Activated CD4-positive, alpha-beta T cell treated with anti-CD3 and anti-CD28 coated beads for 1 hour (primary cell): Measurements from ENCODE around the gene IPO13.

ENCODE experiments used
- DNase-seq: peaks from one replicate; pipeline ENCODE4 v3.0.0-alpha.2; 2020

The IPO13 gene

DNA sequence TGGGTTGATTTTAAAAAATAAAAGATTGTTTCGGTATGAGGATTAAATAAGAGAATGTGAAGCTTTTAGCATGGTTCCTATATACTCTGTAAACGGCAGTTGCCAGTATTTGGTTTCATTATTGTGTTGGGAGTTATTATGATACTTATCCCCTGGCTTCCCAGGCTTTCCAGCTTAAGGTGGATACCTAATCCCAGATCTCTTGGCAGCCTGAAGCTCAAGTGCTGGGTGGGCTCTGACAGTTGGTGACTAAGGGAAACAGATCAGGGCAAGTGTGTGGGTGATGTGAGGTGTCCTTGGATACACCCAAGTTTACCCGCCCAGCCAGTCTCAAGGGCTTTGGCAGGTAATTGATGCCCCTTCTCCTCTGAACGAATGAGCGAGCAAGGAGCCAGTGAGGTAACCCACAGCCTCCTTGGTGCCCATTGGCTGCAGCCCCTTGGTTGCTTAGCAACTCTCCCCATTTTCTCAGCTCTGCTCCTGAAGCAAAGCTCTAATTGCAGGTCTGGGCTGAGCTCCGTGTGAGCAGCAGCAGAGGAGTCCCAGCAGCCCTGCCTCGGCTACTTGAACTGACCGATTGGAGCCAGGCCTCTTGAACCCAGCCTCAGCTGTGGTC, 6.1 kb downstream of the IPO13 start:
- DNase-seq, result no peak

DNA sequence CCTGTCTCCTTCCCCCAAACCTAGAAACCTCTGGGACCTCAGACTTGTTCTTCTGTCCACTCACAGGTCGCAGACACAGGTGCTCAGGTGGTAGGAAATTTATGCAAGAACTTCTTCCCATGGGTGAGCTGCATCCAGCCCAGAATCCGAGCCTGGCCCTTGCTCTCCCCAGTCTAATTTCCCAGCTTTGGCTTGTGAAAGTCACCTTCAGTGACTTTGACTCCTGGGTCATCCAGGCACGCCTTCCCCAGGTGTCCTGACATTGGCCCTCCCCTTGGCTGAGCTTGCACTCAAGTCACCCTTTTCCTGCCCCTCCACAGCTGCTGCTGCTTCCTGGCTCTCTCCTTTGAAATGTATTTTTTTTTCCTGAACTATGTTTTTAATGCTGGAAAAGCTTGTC, 6.6 kb downstream of the IPO13 start:
- DNase-seq, result no peak

DNA sequence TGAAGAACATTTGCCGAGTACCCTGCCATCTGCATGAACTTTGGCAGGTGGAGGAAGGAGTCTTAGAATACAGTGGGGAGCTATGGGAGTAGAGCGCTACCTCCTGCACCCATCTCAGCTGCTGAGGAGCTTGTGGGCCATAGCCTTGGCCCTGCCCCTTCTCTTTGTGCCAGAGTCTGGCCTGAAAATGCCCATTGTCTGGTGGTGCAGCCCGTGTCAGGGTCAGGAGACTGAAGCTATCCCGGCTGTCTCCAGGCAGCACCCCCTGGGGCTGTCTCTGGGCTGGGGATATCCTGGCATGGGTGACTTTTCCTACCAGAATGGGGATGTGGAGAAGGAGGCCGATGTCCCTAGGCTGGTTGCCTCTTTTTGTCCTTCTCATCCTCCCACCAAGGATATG, 7.3 kb downstream of the IPO13 start:
- DNase-seq, result no peak

DNA sequence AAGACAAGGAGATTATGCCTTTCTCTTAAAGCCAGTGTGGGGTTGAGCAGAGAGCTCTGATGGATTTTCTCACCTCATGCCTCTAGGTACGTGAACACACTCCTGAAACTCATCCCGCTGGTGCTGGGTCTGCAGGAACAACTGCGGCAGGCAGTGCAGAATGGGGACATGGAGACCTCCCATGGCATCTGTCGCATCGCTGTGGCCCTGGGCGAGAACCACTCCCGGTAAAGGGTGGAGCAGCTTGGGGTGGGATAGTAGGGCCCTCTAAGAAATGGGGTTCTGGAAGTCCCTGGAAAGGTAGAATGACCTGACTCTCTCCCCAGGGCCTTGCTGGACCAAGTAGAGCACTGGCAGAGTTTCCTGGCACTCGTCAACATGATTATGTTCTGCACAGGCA, 9.5 kb downstream of the IPO13 start:
- no peak for DNase-seq

DNA sequence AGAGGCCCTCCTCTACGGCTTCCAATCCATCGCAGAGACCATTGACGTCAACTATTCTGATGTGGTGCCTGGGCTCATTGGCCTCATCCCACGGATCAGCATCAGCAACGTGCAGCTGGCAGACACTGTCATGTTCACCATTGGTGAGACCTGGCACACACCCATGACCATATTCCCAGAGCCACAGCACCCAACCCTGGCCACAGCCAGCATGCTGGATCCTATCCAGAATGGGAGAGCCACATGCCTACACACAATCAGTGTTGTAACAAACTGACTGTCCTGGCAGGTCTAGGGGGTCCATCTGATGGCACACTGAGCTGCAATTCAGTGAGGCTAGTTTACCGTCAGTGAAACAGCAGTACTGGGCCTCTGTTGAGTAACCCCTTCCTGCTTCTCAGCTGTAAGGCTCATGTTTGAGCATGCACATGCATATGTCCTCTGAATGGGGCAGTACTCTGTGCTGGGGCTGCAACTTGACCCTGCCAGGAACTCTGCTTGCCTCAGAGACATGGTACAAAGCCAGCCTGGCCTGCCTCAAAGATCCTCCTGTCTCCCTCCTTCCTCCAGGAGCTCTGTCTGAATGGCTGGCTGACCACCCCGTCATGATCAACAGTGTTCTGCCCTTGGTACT, 10.8 kb downstream of the IPO13 start:
- no peak for DNase-seq

DNA sequence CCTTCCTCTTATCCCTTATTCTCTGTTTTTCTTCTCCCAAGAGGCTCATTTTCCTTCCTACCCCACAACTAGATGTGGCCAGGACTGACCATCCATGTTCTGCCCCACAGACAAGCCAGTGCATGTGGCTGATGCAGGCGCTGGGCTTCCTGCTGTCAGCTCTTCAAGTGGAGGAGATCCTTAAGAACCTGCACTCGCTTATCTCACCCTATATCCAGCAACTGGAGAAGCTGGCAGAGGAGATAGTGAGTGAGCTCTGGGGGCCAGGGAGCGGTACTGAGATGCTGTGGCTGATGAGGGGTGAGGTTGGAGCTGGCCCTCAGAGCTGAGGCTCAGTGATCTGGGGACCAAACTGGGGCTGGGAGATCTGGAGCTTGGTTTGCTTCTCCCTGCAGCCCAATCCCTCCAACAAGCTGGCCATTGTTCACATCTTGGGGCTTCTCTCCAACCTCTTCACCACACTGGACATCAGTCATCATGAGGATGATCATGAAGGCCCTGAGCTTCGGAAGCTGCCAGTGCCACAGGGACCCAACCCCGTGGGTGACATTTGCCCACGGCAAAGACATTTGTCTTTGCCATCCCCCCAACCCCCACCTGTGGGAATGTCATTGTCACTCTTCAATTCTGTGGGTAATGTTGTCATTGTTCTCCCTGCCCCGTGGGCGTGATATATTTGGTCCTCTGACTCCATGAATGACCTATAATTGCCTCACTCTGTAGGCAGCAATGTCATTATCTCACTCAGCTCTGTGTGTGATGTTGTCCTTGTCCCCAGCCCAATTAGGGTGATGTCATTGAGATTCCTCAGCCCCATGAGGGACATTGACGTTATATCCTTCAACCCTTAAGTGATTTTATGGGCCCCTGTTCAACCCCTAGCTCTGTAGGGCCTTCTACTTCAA, 11.9 kb downstream of the IPO13 start:
- DNase-seq, result no peak

DNA sequence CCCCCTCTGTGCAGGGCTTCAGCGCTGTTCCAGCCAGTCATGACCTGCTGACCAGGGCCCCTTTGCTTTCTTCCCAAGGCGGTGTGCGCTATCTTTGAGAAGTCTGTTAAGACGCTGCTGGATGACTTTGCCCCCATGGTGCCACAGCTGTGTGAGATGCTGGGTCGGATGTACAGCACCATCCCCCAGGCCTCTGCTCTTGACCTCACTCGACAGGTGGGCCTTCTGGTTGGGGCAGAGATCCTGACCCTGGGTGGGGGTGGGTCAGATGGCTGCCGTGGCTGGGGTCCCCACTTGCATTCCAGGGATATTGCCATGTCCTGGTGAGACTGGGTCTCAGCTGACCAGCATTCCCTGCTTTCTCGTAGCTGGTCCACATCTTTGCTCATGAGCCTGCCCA, 14.0 kb downstream of the IPO13 start:
- no peak for DNase-seq

DNA sequence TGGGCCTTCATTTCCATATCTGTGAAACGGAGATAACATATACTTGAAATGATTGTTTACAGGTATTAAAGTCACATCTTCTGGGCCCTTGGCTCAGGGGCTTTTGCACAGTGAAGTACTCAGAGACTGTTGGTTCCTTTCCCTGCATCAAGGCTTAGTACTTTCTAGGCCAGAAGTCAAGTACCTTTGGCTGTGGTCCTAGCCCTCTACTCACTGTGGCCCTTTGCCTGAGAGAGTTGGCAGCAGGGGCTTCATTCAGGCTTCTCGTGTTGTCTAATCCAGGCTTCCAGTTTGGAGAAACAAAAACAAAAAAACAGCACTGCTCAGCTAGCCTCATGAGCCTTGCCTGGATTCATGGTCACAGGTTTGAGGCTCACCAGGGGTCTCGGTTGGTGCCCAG, 14.9 kb downstream of the IPO13 start:
- no peak for DNase-seq

DNA sequence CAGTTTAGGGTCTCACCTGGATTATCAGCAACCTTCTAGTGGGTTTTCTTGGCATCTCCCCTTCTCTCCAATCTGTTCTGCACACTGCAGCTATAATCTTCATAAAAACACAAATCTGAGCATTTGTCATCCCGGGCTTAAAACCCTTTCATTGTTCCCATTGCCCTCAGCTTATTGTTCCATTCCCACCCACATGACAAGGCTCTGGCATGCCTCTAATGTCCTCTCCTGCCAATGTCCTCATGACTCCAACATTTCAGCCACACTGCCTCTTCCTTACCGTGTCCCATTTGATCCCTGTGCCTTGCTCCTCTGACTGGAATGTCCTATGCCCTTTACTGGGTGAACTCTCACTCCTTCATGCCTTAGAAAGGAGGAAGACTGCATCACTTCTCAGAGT, 15.6 kb downstream of the IPO13 start:
- DNase-seq, result no peak

DNA sequence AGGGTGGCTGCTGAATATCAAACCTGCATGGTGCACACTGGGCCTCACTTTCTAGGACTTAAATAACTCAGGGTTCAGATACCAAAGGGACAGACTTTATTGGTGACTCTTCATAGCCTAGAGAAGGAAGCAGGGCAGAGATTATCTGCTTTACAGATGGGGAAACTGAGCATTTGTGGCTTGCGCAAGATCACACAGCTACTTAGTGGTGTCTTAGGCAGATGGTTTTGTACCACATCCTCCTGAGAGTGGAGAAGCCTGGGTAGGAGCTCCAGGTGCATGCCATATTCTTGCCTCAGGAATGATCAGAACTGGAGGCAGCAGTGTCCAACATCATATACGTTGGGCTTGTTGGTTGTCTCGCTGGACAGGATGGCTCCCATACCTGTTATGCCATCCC, 16.3 kb downstream of the IPO13 start:
- no peak for DNase-seq

DNA sequence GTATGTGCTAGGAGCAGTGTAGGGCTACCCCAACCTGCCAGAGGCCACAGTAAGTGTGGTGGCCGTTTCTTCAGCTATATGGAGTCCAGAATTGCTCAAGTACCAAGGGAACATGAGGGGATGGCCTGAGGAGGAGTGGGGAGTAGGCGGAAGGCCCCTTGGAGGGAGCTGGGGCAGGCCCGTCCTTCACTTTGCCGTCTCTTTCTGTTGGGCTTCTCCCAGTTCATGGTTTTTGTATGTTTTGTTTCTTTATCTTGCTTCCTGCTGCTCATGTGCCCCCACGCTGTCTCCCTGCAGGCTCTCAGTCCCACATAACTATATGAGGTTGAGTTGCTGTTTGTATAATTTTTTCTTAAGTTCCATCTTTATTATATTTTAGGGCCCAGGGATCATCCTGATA, 17.1 kb downstream of the IPO13 start:
- DNase-seq, result no peak

DNA sequence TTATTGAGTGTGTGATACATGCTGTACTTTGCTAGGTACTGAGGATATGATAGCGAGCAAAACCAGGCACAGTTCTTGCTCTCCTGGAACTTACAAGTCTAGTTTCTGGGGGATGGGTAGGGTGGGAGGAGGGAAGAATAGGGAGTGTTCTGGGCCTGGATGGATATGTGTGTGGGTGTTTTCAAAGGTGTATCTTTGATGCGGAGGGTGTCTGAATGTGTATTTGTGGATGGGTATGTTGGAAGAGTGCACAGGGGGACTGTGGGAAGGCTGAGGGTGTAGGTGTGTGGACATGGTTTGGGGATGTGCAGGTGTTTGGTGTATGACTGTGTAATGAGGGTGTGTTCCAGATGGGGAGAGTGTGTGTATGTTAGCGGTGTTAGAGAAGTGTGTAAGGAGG, 18.6 kb downstream of the IPO13 start:
- DNase-seq, result no peak

DNA sequence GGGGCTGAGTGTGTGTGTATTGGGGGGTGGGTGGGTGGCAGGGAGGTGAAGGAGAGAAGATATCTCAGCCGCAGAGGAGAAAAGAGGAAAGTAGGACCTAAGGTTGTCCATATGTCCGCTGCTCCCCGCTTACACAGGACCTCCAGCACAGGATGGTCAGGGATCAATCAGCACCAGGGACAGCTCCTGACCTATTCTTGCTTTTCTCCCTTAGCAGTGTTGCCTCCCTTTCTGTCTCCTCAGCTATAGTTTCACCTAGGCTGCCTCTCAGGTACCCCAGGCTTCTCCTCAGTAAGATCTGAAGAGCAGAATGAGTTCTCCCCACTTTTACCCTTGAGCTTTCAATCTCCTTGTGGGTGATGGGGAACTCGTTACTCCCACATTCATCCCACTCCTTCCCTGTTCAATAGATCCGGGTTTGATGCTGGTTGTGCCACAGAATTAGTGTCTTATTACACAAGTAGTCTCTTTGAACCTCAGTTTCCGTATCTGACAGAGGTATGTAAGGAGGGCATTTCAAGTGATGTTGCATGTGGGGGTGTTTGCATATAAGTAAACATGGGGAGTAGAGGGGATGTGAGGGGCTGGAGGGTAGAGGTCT, 21.7 kb downstream of the IPO13 start:
- no peak for DNase-seq

DNA sequence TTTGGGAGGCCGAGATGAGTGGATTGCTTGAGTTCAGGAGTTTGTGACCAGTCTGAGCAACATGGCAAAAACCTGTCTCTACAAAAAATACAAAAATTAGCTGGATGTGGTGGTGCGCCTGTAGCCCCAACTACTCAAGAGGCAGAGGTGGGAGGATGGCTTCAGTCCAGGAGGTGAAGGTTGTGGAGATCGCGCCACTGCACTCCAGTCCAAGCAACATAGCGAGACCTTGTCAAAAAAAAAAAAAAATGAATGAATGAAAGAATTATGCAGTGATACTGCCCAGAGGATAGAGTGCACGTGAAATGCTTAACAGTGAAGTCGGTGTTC, 22.6 kb downstream of the IPO13 start:
- no peak for DNase-seq

DNA sequence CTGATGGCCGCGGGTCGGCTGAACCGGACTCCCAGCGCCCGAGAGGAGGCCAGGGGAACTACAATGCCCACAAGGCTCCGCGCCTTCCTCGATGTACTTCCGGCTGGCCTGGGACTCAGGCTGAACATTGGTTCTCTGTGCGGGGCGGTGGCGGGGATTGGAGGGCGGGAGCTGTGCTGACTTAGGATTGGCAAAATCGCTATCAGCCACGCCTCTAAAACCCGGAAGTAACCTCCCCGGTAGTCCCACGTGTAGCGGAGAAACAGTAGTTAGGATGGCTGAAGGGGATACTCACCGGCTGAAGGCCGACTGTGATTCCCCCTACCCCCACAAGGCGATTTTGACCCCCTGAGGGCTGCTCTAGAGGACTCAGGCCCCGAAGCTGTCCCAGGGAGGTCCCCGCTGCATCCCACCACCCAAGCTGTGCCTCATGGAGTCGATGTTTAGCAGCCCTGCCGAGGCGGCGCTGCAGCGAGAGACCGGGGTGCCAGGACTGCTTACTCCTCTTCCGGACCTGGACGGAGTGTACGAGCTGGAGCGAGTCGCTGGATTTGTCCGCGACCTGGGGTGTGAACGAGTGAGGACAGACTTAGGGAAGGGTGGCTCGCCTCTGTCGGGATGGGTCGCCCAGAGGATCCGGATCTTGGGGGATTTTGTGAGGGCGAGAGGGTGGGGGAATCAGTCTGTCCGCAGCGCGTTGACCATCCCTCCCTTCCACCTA, 23.2 kb downstream of the IPO13 start, which contains the start of gene DPH2:
Gene DPH2, plus strand, starts transcription at position 265 of the 721 bp plus-strand sequence. Its CDS starts 166 bp downstream, at position 431.
- DNase-seq, result peak; percentile 90

DNA sequence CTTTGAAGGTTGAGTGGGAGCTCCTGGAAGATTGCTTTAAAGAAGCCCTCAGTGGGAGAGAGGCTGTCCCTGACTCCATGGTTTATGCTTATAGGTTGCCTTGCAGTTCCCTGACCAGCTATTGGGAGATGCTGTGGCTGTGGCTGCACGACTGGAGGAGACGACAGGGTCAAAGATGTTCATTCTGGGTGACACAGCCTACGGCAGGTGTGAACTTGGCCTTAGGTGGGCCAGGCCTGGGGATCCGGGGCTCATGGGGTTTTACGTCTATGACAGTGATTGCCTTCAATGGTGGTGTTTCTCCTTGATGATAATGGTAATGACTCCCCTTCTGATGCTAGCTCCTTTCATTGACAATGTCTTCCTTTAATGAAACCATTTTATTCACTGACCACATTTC, 23.8 kb downstream of the IPO13 start:
- DNase-seq, result no peak

DNA sequence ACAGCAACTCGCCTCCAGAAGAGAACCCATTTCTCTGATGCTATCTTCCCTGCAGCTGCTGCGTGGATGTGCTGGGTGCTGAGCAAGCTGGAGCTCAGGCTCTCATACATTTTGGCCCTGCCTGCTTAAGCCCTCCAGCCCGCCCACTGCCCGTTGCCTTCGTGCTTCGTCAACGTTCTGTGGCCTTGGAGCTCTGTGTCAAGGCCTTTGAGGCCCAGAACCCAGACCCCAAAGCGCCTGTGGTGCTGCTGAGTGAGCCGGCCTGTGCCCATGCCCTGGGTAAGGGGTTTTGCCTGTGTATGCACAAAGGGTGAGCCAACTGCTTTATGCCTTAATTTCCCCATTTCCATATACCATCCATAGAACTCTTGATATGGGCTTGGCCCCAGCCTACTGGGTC, 24.2 kb downstream of the IPO13 start:
- DNase-seq, result no peak

DNA sequence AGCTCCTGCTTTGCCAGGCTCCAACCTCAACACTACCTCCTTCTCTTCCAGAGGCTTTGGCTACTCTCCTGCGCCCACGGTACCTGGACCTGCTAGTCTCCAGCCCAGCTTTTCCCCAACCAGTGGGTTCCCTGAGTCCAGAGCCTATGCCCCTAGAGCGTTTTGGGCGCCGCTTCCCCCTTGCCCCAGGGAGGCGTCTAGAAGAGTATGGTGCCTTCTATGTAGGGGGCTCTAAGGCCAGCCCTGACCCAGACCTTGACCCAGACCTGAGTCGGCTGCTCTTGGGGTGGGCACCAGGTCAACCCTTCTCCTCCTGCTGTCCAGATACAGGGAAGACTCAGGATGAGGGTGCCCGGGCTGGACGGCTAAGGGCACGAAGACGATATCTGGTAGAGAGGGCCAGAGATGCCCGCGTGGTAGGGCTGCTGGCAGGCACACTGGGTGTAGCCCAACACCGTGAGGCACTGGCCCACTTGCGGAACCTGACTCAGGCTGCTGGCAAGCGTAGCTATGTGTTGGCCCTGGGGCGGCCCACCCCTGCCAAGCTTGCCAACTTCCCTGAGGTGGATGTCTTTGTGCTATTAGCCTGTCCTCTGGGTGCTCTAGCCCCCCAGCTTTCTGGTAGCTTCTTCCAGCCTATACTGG, 24.7 kb downstream of the IPO13 start:
- DNase-seq, result no peak

DNA sequence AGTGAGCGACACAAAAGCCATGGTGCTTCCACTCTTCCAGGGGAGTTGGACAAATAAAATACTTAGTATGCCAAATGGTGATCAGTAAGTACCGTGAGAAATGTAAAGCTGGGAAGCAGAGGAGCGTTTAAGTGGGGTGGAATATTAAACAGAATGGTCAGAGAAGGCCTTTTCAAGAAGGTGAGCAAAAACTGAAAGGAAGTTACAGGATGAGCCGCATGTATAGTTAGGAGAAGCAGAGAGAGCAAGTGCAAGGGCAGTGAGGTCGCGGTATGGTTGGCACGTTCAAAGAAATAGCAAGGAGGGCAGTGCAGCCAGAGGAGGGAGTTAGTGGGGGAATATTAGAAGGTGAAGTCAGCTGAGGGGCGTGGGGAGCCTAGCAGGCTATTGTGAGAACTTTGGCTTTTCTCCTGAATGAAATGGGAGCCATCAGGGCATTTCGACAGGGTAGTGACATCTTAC, 27.3 kb downstream of the IPO13 start:
- no peak for DNase-seq

DNA sequence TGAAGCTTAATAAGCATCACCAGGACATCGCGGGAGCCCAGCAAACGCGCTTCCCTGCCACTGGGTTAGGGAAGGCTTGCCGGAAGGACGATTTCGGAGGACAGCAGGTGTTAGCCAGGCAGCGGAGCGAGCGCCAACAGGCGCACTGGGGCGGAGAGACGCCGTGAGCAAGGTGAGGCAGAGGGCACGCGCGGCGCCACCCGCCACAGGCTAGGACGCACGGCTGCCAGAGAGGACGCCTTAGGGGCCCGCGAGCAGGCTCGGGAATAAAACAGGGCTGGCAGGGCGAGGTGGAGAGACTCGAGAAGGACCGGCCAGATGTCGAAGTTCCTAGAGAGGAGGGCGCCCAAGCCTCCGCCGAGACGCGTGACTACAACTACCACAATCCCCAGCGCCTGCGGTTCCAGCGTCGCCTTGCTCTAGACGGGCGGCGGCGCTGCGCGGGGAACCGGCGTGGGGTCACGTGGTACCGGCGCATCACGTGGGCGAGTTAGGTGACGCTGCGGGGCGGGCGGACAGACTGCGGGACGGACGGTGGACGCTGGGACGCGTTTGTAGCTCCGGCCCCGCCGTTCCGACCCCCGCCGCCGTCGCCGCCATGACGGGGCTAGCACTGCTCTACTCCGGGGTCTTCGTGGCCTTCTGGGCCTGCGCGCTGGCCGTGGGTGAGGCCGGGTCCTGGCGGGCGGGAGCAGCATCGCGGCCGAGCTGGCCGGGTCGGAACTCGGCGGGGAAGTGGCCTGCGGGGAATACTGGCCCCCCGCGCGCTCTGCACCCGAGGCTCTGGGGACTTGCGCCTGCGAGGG, 27.9 kb downstream of the IPO13 start, which contains the start of gene ATP6V0B:
Gene ATP6V0B, plus strand, starts transcription at position 518 of the 806 bp plus-strand sequence. Its CDS starts 81 bp downstream, at position 599.
- DNase-seq, result peak; percentile 88

DNA sequence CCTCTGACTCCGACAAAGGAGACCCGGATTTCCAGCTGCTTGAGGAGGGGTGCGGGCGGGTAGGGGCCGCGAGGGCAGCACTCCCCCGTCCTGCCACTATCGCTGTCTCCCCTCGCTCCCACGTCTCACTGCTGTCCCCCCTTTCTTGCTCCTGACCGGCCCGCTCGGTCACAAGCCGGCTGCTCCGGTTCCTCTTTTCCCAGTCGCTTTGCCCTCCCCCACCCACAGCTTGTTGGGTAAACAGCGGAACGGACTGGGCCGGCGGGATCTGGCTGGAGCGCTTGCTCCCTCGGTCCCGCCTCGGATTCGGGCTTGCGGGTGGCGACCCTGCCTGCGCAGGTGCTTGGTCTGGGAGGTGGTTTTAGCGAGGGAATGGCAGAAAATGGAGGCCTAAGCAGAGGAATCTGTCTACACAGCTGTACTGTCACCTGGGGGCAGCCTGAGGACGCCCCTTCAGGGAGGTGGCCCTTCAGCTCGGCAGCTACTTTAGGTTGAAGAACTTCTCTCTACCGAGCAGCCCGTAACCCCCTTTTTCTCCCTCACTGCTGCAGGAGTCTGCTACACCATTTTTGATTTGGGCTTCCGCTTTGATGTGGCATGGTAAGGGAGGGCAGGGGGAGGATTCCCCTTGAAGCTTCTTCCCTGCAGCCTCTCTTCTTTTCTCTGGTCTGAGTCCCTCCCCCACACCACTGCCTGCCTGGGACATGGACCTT, 28.7 kb downstream of the IPO13 start:
- DNase-seq, result no peak
